SK-N-SH (cell line): ENCODE results near the gene SLC27A2.

Experiments used
- EZH2phosphoT487 ChIP-seq: fragments of 200-600 bp; sonication (generic); IDR thresholded peaks from 2 replicates; pipeline ENCODE4 v1.6.1; 2017; ENCODE audit warnings: low read depth, mixed run types, mild to moderate bottlenecking, antibody characterized with exemption, moderate library complexity, borderline replicate concordance
- GABPA ChIP-seq: IDR thresholded peaks from 2 replicates; pipeline ENCODE4 v1.4.0; 2012; ENCODE audit warnings: low read depth, mild to moderate bottlenecking
- NRF1 ChIP-seq: IDR thresholded peaks from 2 replicates; pipeline ENCODE4 v1.6.1; 2012; ENCODE audit warnings: low read depth, mild to moderate bottlenecking, low read length
- POLR2AphosphoS5 ChIP-seq: IDR thresholded peaks from 2 replicates; pipeline ENCODE4 v1.6.1; 2012; ENCODE audit warnings: low read depth, low read length
- RXRA ChIP-seq: IDR thresholded peaks from 2 replicates; pipeline ENCODE4 v1.4.0; 2012; ENCODE audit warnings: low read depth, mild to moderate bottlenecking, borderline replicate concordance
- TAF1 ChIP-seq: IDR thresholded peaks from 2 replicates; pipeline ENCODE4 v1.6.1; 2012; ENCODE audit warnings: low read depth, mild to moderate bottlenecking, low read length, moderate library complexity, borderline replicate concordance
- TF ChIP-seq, protein P1 (sequence below): fragments of 200-600 bp; sonication (generic); IDR thresholded peaks from 2 replicates; pipeline ENCODE4 v1.6.1; 2017; ENCODE audit warnings: antibody characterized with exemption, mild to moderate bottlenecking, moderate library complexity

DNA sequence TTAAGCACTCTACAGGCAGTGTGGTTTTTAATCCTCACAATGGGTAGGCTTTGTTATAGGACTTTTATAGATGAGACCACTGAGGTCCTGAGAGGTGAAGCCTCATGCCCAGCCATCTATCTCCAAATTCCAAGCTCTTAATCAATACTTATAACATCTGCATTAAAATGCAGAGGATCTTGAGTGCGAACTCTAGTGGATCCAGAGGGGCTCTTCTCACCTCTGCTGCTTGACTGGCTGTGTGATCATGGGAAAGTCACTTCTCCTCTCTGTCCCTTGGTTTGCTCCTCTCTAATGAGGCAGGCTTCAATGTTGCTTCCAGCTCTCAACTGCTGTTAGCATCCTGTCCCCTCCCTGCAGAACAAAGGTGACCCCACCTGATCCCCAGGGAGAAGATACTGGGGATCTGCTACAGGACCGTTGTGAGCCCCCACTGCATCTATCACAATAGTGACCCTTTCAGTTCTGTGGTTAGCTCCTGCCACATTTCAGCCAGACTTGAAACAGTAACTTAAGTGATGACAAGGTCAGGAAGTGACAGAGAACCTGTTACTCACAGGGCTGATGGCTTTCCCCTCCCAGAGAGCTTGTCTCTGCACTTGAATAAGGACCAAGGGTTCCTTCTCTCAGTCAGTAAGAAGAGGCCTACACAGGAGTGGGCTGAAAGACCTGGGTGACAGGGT, 1.3 kb downstream of the SLC27A2 start:
- TF ChIP-seq, protein P1, sequence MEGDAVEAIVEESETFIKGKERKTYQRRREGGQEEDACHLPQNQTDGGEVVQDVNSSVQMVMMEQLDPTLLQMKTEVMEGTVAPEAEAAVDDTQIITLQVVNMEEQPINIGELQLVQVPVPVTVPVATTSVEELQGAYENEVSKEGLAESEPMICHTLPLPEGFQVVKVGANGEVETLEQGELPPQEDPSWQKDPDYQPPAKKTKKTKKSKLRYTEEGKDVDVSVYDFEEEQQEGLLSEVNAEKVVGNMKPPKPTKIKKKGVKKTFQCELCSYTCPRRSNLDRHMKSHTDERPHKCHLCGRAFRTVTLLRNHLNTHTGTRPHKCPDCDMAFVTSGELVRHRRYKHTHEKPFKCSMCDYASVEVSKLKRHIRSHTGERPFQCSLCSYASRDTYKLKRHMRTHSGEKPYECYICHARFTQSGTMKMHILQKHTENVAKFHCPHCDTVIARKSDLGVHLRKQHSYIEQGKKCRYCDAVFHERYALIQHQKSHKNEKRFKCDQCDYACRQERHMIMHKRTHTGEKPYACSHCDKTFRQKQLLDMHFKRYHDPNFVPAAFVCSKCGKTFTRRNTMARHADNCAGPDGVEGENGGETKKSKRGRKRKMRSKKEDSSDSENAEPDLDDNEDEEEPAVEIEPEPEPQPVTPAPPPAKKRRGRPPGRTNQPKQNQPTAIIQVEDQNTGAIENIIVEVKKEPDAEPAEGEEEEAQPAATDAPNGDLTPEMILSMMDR = no peak
- TF ChIP-seq TAF1 (no peak), RXRA (no peak), EZH2phosphoT487 (no peak), POLR2AphosphoS5 (no peak), NRF1 (no peak), GABPA (no peak)
